GM23338 (cell line): ENCODE measurements around the gene SLC1A4. TPM values are rescaled to one million over a fixed set of nuclear protein-coding genes. Genes with fewer than 3 reads are reported as not detected.

Experiments
- ATAC-seq: fragments of 200-7000 bp; cut with Tn5 transposase; 3 replicates; pipeline ENCODE4 v1.9.1; 2020
- DNase-seq: peaks from one replicate; pipeline ENCODE4 v3.0.0-alpha.2; 2015; ENCODE audit warnings: low spot score
- H2AFZ ChIP-seq: fragments of 200-600 bp; sonication (generic); 2 replicates; pipeline ENCODE4 v1.8.0; 2016; ENCODE audit warnings: antibody characterized with exemption, mild to moderate bottlenecking, moderate library complexity
- H3F3A ChIP-seq: fragments of 200-600 bp; sonication (generic); replicated peaks from 2 replicates; pipeline ENCODE4 v1.8.0; 2017; ENCODE audit warnings: antibody characterized with exemption, mixed run types, low read depth
- H3K27ac ChIP-seq: fragments of 200-600 bp; sonication (generic); 2 replicates; pipeline ENCODE4 v1.6.1; 2016; ENCODE audit warnings: low read depth
- H3K27me3 ChIP-seq: fragments of 200-600 bp; sonication (generic); 2 replicates; pipeline ENCODE4 v1.8.0; 2016; ENCODE audit warnings: mild to moderate bottlenecking, mixed run types, moderate library complexity; ENCODE audit not compliant: insufficient read depth
- H3K36me3 ChIP-seq: fragments of 200-600 bp; sonication (generic); 2 replicates; pipeline ENCODE4 v1.8.0; 2016; ENCODE audit warnings: mild to moderate bottlenecking; ENCODE audit not compliant: insufficient read depth
- H3K4me1 ChIP-seq: fragments of 200-600 bp; sonication (generic); 2 replicates; pipeline ENCODE4 v1.8.0; 2016; ENCODE audit warnings: mild to moderate bottlenecking, moderate library complexity; ENCODE audit not compliant: insufficient read depth
- H3K4me2 ChIP-seq: fragments of 200-600 bp; sonication (generic); 2 replicates; pipeline ENCODE4 v1.7.1; 2017; ENCODE audit warnings: mixed run types
- H3K4me3 ChIP-seq: fragments of 200-600 bp; sonication (generic); 2 replicates; pipeline ENCODE4 v1.6.1; 2016; ENCODE audit warnings: mixed run types
- H3K79me2 ChIP-seq: fragments of 200-600 bp; sonication (generic); replicated peaks from 2 replicates; pipeline ENCODE4 v1.8.0; 2017; ENCODE audit warnings: mild to moderate bottlenecking; ENCODE audit not compliant: insufficient read depth
- H3K9me2 ChIP-seq: fragments of 200-600 bp; sonication (generic); 2 replicates; pipeline ENCODE4 v1.8.0; 2017; ENCODE audit not compliant: insufficient read depth
- H4K20me1 ChIP-seq: fragments of 200-600 bp; sonication (generic); replicated peaks from 2 replicates; pipeline ENCODE4 v1.8.0; 2017; ENCODE audit warnings: mild to moderate bottlenecking; ENCODE audit not compliant: insufficient read depth
- H3K27ac Mint-ChIP-seq: 2 replicates; pipeline ENCODE4 v1.8.0; 2020; ENCODE audit warnings: inconsistent platforms, mild to moderate bottlenecking, moderate library complexity, mixed read lengths
- H3K27me3 Mint-ChIP-seq: 3 replicates; pipeline ENCODE4 v1.8.0; 2022; ENCODE audit warnings: low read depth, mild to moderate bottlenecking, moderate library complexity, mixed read lengths, inconsistent platforms; ENCODE audit not compliant: insufficient read depth, poor library complexity
- H3K36me3 Mint-ChIP-seq: 3 replicates; pipeline ENCODE4 v1.8.0; 2021; ENCODE audit warnings: low read depth, mild to moderate bottlenecking, inconsistent platforms, moderate library complexity, mixed read lengths
- H3K4me1 Mint-ChIP-seq: 3 replicates; pipeline ENCODE4 v1.8.0; 2020; ENCODE audit warnings: mild to moderate bottlenecking, inconsistent platforms, mixed read lengths
- H3K4me3 Mint-ChIP-seq: 3 replicates; pipeline ENCODE4 v1.8.0; 2021; ENCODE audit warnings: moderate library complexity, mild to moderate bottlenecking, inconsistent platforms, mixed read lengths
- H3K9me3 Mint-ChIP-seq: 3 replicates; pipeline ENCODE4 v1.8.0; 2020; ENCODE audit warnings: moderate library complexity, mild to moderate bottlenecking, inconsistent platforms, mixed read lengths
- CREB1 ChIP-seq: fragments of 250-450 bp; sonication (Bioruptor Pico); IDR thresholded peaks from 2 replicates; pipeline ENCODE4 v1.5.0; 2020; ENCODE audit warnings: low read depth, mild to moderate bottlenecking, moderate library complexity
- CTCF ChIP-seq, 2 experiments: fragments of 200-600 bp in 1 of 2; sonication (generic) in 1 of 2; conservative IDR thresholded peaks; 2 replicates each; pipeline versions ENCODE4 v1.5.1 to v1.6.1; 2016 to 2017; ENCODE audit warnings: antibody characterized with exemption in 2 of 2, low read depth in 2 of 2, mild to moderate bottlenecking in 2 of 2, moderate library complexity in 1 of 2
- ETS1 ChIP-seq: IDR thresholded peaks from 2 replicates; pipeline ENCODE4 v1.6.1; 2016; ENCODE audit warnings: antibody characterized with exemption
- EZH2 ChIP-seq: fragments of 200-600 bp; sonication (generic); IDR thresholded peaks from one replicate; pipeline ENCODE4 v1.8.0; 2017; ENCODE audit warnings: antibody characterized with exemption, mild to moderate bottlenecking, low read depth; ENCODE audit not compliant: unreplicated experiment
- EZH2phosphoT487 ChIP-seq: fragments of 200-600 bp; sonication (generic); IDR thresholded peaks from one replicate; pipeline ENCODE4 v1.8.1; 2018; ENCODE audit warnings: antibody characterized with exemption; ENCODE audit not compliant: unreplicated experiment
- JUNB ChIP-seq: IDR thresholded peaks from one replicate; pipeline ENCODE4 v1.6.1; 2016; ENCODE audit warnings: antibody characterized with exemption; ENCODE audit not compliant: unreplicated experiment
- NANOG ChIP-seq: IDR thresholded peaks from 2 replicates; pipeline ENCODE4 v1.6.1; 2016; ENCODE audit warnings: antibody characterized with exemption, borderline replicate concordance
- POLR2AphosphoS5 ChIP-seq: IDR thresholded peaks from 2 replicates; pipeline ENCODE4 v1.6.1; 2016; ENCODE audit warnings: antibody characterized with exemption, low read depth
- STAT1 ChIP-seq: IDR thresholded peaks from one replicate; pipeline ENCODE4 v1.6.1; 2016; ENCODE audit warnings: antibody characterized with exemption; ENCODE audit not compliant: unreplicated experiment
- ZNF114 ChIP-seq: fragments of 250-450 bp; sonication (Bioruptor Pico); IDR thresholded peaks from 2 replicates; pipeline ENCODE4 v1.5.0; 2020; ENCODE audit warnings: mild to moderate bottlenecking, moderate library complexity
- ZNF331 ChIP-seq: fragments of 250-450 bp; sonication (Bioruptor Pico); IDR thresholded peaks from 2 replicates; pipeline ENCODE4 v1.5.0; 2020; ENCODE audit warnings: low read depth, mild to moderate bottlenecking, moderate library complexity
- ZNF462 ChIP-seq: fragments of 250-450 bp; sonication (Bioruptor Pico); IDR thresholded peaks from 2 replicates; pipeline ENCODE4 v1.5.0; 2020; ENCODE audit warnings: mild to moderate bottlenecking, moderate library complexity
- polyA plus RNA-seq: library from polyadenylated mRNA; unstranded; fragments of >200 nt; fragmentation: Nextera tagmentation; extraction: Ambion mirVana; gene quantifications from 2 replicates; pipeline ENCODE4 v1.2.1, GENCODE V29; 2016
- total RNA-seq: library from RNA; depleted of rRNA; stranded (reverse); fragments of >200 nt; shearing (Covaris generic); gene quantifications from 2 replicates; pipeline ENCODE4 v1.2.3, GENCODE V29; 2014
- TF ChIP-seq, protein P1 (sequence below): IDR thresholded peaks from one replicate; pipeline ENCODE4 v1.6.1; 2018; ENCODE audit warnings: antibody characterized with exemption; ENCODE audit not compliant: unreplicated experiment

The SLC1A4 gene
- total and polyA plus RNA-seq, 2 experiments from 2014 or later = 1.3 to 2.7 TPM

DNA sequence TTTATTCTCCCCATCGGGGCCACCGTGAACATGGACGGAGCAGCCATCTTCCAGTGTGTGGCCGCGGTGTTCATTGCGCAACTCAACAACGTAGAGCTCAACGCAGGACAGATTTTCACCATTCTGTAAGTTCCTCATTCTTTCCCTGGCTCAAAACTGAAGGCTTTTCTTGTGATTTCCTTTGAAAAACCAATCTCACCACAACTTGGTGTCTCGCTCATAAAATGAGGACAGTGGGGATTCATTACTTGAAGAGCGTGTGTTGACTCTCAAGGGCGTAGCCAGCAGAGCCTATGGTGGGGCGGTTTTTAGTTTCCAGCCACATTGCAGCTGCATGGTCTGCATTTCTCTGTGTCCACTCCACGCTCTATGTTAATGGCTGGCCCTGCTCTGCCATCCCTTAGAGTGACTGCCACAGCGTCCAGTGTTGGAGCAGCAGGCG, 29.0 kb downstream of the SLC1A4 start:
- Histone ChIP-seq H3F3A (no peaks in the 10 kb centered on the region), H3K27me3 (no peaks in the 10 kb centered on the region), H3K36me3 (0 out of 2 replicates have a peak, but pooled peaks cover 2% of the 10 kb centered on the region), H3K9me2 (no peaks in the 10 kb centered on the region), H3K79me2 (no peaks in the 10 kb centered on the region), H2AFZ (no peak overlapping the region), H4K20me1 (peaks cover 4% of the 10 kb centered on the region; the same call in 1 of the 2 replicates), H3K4me1 (peaks cover 11% of the 10 kb centered on the region; the same call in 1 of the 2 replicates), H3K27ac (no peak overlapping the region), H3K4me3 (no peak overlapping the region), H3K4me2 (no peak overlapping the region)
- H3K27me3 Mint-ChIP-seq = peaks cover 5% of the 10 kb centered on the region
- no peak overlapping the region for H3K4me3 Mint-ChIP-seq
- no peaks in the 10 kb centered on the region; the same call in none of the 3 replicates for H3K36me3 Mint-ChIP-seq
- TF ChIP-seq STAT1 = no peak
- TF ChIP-seq NANOG = no peak
- no peak for TF ChIP-seq CREB1 (CRISPR knock-in tag)
- TF ChIP-seq EZH2 = no peak
- TF ChIP-seq ZNF462 = no peak
- no peak for TF ChIP-seq CTCF (conservative IDR thresholded peaks at IDR 0.05; ENCODE audit: low read depth in 2 of 2)
- no peak for TF ChIP-seq ETS1
- no peak for TF ChIP-seq ZNF331 (CRISPR knock-in tag)
- no peak for TF ChIP-seq EZH2phosphoT487
- TF ChIP-seq ZNF114 (CRISPR knock-in tag) = no peak
- TF ChIP-seq POLR2AphosphoS5 = no peak
- no peak for TF ChIP-seq JUNB
- TF ChIP-seq, protein P1, sequence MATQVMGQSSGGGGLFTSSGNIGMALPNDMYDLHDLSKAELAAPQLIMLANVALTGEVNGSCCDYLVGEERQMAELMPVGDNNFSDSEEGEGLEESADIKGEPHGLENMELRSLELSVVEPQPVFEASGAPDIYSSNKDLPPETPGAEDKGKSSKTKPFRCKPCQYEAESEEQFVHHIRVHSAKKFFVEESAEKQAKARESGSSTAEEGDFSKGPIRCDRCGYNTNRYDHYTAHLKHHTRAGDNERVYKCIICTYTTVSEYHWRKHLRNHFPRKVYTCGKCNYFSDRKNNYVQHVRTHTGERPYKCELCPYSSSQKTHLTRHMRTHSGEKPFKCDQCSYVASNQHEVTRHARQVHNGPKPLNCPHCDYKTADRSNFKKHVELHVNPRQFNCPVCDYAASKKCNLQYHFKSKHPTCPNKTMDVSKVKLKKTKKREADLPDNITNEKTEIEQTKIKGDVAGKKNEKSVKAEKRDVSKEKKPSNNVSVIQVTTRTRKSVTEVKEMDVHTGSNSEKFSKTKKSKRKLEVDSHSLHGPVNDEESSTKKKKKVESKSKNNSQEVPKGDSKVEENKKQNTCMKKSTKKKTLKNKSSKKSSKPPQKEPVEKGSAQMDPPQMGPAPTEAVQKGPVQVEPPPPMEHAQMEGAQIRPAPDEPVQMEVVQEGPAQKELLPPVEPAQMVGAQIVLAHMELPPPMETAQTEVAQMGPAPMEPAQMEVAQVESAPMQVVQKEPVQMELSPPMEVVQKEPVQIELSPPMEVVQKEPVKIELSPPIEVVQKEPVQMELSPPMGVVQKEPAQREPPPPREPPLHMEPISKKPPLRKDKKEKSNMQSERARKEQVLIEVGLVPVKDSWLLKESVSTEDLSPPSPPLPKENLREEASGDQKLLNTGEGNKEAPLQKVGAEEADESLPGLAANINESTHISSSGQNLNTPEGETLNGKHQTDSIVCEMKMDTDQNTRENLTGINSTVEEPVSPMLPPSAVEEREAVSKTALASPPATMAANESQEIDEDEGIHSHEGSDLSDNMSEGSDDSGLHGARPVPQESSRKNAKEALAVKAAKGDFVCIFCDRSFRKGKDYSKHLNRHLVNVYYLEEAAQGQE = no peak
- ATAC-seq (no peak), DNase-seq (no peak)
- H3K9me3 Mint-ChIP-seq = no peaks in the 10 kb centered on the region
- H3K4me1 Mint-ChIP-seq = peaks cover 11% of the 10 kb centered on the region
- no peak overlapping the region for H3K27ac Mint-ChIP-seq
